H54 (cell line): ENCODE measurements around the gene APOD.
"Not testable (repeated sequence)": the region's sequence is repeated elsewhere in the genome, so short reads cannot be mapped to it uniquely, and the experiment has no call there.

Source experiments
- DNase-seq: peaks from one replicate; pipeline ENCODE4 v3.0.0; 2011; ENCODE audit warnings: low spot score, mixed read lengths; ENCODE audit not compliant: insufficient read length
- FAIRE-seq: peaks from 3 replicates; lab custom pipeline; 2011; peaks lifted over from hg19 to GRCh38; lab: Jason Lieb, UNC
- POLR2A ChIP-seq: IDR thresholded peaks from 2 replicates; pipeline ENCODE4 v1.6.1; 2011; ENCODE audit warnings: low read depth, mild to moderate bottlenecking, low read length

APOD gene

DNA sequence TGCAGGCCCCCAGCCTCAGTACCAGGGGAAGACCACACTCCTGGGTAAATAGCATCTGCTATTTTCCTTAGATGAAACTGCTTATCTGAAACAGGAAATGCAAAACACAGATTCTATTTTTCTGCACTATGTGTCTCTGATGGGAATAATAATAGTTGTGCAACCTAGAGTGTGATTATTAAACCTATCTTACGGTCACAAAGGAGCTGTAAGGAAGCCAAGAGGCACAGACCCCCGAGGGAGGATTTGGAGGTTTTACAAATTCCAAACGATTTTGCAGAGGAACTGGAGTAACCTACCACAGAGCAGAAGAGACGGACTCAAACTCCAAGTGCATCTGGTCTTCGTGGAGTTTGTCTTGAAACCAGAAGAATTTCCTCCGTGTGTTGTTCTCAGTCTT is 14.1 kb upstream of the APOD start:
- no peak for DNase-seq
- TF ChIP-seq POLR2A: no peak
- FAIRE-seq: no peak

DNA sequence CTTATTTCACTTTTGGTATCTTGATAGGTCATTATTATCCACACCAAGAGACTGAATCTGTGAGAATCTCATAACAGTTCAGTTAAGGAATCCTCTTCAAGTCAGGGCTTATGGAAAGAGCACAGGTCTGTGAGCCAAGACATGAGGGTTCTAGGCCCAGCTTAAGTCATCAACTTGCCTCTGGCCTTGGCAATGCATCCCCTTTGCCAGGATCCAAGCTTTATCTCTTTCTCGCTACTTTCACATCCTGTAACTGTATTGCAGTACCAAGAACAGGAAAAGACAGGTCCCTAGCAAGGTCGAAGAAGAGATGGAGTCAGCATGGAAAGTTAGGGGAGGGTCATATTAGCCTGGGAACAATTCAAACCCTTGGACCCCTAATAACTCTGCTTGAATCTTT is 13.5 kb upstream of the APOD start:
- TF ChIP-seq POLR2A: no peak
- no peak for FAIRE-seq
- no peak for DNase-seq

DNA sequence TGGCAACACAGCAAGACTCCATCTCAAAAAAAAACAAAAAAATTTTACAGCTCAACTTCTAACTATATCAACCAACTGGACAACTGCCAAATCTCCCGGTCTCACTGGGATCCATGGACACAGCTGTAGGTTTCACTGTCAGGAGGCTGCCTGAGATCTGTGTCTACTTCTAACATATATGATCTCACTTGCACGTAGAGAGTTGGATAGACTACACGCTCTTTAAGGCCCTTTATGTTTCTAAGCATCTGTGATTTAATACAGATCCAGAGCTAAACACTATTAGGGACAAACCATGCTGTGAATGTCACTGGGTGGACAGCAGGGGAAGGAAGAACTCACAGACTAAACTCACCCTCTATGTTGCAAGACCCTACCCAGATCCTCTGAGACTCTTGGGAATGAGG is 13.0 kb upstream of the APOD start:
- TF ChIP-seq POLR2A: no peak
- FAIRE-seq (no peak), DNase-seq (no peak)

DNA sequence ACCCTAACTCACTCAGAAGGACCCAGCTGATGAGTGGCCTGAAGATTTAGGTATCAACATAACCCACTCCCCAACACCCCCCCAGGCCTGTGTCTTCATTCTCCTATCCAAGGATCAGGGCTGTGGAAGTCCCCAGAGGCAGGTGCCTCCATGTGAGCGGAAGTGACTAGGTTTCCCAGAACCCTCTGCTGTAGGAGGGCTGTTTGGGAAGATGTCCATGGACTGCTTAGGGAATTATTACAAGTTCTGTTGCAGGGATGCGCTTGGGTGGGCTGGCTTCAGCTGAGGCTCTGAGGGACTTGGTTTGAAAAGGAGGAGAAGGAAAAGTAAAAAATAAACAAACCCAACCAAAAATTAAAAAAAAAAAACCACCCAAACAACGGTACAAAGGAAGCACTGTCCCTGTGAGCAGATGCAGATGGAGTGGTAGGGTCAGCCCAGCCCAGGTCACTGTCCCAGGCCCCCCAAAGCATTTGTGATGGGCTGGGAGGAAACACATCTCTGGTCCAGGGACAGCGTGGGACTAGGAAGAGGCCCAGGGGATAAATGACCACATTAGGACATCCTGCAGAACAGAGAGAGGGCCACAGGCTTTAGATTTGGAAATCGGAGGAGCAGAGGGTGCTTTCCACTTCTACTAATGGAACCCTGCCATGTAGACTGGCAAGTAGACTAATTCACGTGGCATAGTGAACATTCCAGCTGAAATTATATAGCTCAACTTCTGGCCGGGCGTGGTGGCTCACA is 12.2 kb upstream of the APOD start:
- DNase-seq (no peak), FAIRE-seq (no peak)
- no peak for TF ChIP-seq POLR2A

DNA sequence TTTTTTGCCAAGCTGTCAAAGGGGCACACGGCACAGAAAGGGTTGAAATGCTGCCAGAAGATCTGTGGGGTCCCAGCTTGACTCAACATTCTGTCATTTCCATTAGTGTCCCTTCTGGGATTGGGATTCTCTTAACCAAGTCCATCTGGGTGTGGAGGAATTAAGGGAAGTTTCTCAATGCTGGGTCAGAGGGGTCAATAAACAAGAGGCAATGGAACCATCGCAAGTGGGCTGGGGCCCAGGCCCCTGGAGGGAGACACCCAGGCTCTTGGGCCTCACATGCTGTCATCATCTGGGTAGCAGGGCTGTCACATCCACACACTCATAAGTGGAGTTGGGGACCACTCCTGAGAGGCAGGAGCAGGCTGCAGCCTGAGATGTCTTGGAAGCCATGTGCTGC is 8.1 kb upstream of the APOD start:
- TF ChIP-seq POLR2A: no peak
- FAIRE-seq (no peak), DNase-seq (no peak)

DNA sequence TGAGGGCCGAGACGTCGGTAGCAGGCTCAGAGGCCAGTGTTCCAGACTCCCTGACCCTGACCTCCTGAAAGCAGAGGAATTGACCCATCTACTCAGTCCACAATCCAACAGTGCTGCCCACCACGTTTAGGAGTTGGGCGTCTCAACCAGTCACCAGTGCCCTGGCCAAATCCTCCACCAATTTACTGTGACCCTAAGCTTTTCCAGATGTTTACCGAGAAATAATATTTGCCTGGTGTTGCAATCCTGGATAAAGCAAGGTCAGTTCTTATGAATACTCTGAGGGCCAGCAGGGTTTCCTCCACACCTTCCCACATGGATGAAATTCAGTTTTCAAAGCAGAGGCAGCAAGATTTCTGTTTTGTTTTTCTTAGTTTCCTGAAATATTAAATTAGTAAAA is 7.5 kb upstream of the APOD start:
- no peak for DNase-seq
- no peak for TF ChIP-seq POLR2A
- FAIRE-seq: no peak

DNA sequence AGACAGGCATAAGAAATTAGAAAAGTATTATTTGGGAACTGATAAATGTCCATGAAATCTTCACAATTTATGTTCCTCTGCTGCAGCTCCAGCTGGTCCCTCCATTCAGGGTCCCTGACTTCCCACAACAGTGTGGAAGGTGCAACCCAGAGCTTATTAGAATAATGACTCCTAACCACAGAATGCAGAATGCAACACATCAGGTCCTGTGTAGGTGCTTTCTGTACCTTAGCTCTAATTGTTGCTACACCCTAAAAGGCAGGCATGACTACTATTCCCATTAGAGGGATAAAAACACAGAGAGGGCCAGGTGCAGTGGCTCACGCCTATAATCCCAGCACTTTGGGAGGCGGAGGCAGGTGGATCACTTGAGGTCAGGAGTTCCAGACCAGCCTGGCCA is 6.6 kb upstream of the APOD start:
- not testable (repeated sequence) for FAIRE-seq, DNase-seq

DNA sequence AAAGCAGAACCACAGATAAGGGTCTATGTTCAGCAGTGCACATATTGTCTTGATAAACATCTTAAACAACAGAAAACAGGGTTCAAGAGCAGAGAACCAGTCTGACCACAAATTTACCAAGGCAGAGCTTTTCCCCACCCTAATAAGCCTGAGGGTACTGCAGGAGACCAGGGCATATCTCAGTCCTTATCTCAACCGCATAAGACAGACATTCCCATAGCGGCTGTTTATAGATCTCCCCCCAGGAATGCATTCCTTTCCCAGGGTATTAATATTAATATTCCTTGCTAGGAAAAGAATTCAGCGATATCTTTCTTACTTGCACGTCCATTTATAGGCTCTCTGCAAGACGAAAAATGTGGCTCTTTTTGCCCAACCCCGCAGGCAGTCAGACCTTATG is 6.1 kb upstream of the APOD start:
- not testable (repeated sequence) for FAIRE-seq, DNase-seq

DNA sequence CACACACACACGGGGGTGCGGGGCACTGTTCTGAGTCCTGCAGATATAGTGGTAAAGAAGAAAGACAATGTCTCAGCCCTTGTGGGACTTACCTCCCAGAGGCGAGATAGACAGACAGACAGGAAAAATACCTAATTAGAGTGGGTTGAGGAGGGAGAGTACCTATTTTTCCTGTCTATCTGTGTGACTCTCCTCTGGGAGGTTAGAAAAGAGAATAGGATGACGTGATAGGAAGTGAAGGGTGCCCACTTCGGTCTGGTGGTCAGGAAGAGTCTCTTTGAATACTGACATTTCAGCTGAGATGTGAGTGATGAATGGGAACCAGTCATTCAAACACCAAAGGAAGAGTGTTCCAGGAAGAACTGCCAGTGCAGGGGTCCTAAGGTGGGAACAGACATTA is 4.1 kb upstream of the APOD start:
- DNase-seq (no peak), FAIRE-seq (no peak)
- TF ChIP-seq POLR2A: no peak

DNA sequence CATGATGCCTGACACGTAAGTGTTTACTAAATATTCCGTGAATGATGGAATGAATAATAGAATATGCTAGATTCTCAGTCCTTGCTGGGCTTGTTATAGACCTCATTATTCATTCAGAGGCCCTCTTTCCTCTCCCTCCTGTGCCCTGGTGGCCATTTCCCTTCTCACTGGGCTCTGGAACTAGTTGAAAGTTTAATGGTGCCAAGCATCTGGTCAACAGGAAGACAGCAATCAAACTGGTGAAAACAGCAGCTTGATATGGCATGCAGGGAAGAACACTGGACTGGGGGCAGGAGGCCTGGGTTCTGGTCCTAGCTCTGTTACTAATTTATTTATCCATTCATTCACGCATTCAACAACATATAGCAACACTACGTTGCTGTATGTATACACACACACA is 3.7 kb upstream of the APOD start:
- no peak for FAIRE-seq
- no peak for DNase-seq
- no peak for TF ChIP-seq POLR2A

DNA sequence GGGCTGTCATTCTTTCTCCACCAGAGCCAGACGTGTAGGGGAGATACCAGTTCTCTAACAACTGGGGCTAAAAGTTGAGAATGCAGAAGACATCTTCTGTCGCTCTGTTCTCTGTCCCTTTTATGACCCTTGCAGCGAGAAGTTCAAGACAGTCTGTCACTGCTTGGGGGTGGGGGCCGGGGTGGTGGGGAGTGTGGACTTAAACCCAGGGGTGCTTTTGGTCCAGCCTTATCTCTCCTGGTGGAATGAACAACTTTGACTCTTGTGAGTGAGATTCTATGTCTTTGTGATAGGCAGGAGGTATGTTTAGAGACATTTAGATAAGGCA is 767 bp upstream of the APOD start:
- no peak for TF ChIP-seq POLR2A
- FAIRE-seq: no peak
- no peak for DNase-seq

DNA sequence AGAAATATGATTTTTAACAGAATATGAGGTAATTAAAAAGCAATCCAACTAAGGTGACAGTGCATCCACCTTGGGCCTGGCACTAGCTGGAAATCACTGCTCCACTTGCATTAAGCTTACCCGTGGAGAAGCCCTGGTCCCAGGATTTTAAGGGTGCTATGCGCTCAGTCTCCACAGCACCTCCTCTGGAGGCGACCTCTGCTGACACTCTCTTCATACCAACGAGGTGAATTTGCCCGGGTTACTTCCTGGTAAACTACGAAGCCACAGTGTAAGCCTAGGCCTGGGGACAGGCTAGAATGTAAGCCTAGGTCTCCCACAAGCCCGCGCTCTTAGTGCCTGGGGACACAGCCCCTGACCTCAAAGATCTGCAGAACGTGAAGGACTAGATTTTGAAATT is 793 bp downstream of the APOD start:
- TF ChIP-seq POLR2A: no peak
- DNase-seq (peak; percentile 22), FAIRE-seq (no peak)

DNA sequence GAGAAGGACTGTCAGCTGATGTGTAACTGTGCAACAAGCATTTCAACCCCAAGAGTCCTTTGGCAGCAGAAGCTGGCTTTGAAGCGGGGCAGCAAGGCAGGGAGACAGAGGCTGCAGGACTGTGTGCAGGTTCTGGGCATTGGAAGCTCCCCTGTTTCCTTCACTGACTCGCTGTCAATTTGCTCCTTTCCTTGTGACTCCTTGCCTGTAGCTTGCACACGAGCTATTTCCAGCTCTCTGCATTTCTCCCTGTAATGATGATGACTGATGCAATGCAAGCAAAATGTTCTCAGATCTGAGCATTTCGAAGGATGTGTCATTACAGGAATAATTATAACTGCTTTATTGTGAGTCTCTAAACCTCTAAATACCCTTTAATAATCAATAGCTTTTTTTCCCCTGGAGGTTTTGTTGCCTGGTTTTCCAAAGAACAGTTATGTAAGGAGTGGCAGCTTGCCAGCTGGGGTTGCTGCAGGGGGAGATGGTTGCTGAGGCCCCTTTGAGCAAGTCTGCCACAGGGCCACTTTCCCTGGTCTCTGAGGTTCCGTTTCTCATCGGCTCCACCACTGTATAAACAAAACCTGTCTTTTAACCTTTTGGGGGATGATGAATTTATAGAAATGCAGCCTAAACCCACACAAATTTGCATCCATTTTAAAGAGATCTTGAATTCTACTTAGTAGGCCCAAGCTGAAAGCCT is 2.8 kb downstream of the APOD start:
- DNase-seq: no peak
- FAIRE-seq: no peak
- TF ChIP-seq POLR2A: no peak

DNA sequence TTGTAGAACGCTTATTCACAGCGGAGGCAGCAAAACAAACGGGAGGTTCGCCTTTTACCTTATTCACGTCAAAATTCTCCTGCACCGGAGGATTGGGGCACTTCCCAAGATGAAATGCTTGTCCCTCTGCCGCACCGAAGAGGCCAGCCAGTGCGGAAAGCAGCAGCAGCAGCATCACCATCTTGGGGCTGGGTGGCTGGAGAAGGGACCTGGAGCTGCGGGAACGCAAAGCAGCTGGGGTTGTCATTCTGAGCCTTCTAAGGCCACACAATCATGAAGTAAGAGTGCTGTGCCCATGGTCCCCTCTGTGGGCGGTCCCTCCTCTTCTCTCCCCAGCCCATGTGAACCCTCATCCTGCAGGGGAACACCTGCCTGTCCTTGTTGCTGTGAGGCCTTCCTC is 4.5 kb downstream of the APOD start:
- FAIRE-seq (no peak), DNase-seq (no peak)
- TF ChIP-seq POLR2A: no peak

DNA sequence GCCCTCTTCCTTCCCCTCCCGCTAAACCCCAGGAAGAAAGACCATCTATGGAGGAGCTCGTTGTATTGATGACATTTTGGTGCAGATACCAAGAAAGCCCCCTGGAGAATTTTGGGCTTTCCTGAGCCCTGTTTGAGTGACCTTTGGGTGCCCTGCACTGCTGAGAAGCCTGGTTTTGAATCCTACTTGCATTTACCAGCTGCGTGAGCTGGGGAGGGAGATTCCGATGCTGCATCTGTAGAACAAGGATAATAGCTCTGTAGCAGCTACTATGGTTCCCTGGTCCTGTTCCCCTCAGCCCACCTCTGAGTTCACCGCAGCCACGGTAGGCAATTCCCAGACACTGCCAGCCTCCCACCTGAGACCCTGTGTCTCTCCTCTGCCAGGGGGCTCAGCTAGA is 5.2 kb downstream of the APOD start:
- DNase-seq (no peak), FAIRE-seq (no peak)
- TF ChIP-seq POLR2A: no peak
